ENCODE data around the gene GNG2.

- TF ChIP-seq CTCF (conservative IDR thresholded peaks at IDR 0.05 in 1 of 2, IDR thresholded peaks at IDR 0.05 in 1 of 2; ENCODE audit: low read depth in 1 of 2, low read length in 2 of 2) (no peak), EZH2 (IDR thresholded peaks at IDR 0.05; ENCODE audit: low read length, missing control alignments) (no peak)
Measured at GRCh38 chr14:51926449-51926848, 66.0 kb downstream of the GNG2 start.
